ENCODE results near the gene PIP4P1.
A peak's percentile ranks its signal among the peaks of the same experiment; 100 is the strongest.

The PIP4P1 gene

DNA sequence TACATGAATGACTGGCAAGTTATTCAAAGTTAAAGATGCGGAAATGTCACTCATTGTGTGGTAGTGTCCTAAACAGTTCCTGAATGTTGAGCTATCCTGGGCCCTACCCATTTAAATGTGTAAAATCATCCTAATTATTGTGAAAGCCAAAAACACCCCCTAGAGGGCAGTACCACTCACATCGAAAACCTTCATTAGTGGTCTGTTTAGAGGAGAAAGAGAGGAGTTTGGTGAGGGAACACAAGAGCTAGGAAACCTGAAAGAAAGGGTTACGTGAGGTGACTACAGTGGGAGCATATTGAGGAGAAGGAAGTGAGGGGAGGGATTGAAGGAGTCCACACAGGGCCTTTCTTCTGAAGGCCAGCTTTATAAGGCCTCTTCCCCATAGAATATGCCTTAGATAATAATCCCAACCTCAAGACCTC is 45.4 kb downstream of the PIP4P1 start:
- H3K36me3 Mint-ChIP-seq (ENCODE audit: low read depth) = no peaks in the 10 kb centered on the region
- H3K4me1 Mint-ChIP-seq (ENCODE audit: low read depth) = peaks cover 39% of the 10 kb centered on the region
- H3K4me3 Mint-ChIP-seq = peak overlapping the region; percentile 0

DNA sequence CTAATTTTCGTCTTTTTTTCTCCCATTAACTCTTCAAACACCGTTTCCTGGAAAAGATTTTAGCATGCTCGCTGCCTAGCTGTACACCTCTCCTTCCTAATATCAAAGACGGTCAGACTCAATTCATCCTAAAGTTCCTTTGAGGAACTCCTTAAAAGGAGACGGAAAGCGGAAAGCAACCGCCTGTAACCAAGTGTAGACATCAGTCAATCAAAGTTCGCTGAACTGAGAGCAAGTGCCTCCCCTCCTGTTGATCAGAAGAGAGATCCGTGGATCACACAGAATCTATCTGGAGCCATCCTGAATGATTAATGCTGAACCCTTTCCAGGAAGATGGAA is 47.5 kb downstream of the PIP4P1 start:
- no peaks in the 10 kb centered on the region for H3K27me3 Mint-ChIP-seq
- H3K9me3 Mint-ChIP-seq = no peaks in the 10 kb centered on the region
- H3K27ac Mint-ChIP-seq = peak overlapping the region; percentile 97
- H3K36me3 Mint-ChIP-seq (ENCODE audit: low read depth) = peaks cover 5% of the 10 kb centered on the region
- peaks cover 48% of the 10 kb centered on the region for H3K4me1 Mint-ChIP-seq (ENCODE audit: low read depth)
- H3K4me3 Mint-ChIP-seq = peak overlapping the region; percentile 97

More for the DNA sequence above, 45.4 kb downstream of the PIP4P1 start:
- H3K27ac Mint-ChIP-seq = peak overlapping the region; percentile 62
- H3K27me3 Mint-ChIP-seq = no peaks in the 10 kb centered on the region
- no peaks in the 10 kb centered on the region for H3K9me3 Mint-ChIP-seq

DNA sequence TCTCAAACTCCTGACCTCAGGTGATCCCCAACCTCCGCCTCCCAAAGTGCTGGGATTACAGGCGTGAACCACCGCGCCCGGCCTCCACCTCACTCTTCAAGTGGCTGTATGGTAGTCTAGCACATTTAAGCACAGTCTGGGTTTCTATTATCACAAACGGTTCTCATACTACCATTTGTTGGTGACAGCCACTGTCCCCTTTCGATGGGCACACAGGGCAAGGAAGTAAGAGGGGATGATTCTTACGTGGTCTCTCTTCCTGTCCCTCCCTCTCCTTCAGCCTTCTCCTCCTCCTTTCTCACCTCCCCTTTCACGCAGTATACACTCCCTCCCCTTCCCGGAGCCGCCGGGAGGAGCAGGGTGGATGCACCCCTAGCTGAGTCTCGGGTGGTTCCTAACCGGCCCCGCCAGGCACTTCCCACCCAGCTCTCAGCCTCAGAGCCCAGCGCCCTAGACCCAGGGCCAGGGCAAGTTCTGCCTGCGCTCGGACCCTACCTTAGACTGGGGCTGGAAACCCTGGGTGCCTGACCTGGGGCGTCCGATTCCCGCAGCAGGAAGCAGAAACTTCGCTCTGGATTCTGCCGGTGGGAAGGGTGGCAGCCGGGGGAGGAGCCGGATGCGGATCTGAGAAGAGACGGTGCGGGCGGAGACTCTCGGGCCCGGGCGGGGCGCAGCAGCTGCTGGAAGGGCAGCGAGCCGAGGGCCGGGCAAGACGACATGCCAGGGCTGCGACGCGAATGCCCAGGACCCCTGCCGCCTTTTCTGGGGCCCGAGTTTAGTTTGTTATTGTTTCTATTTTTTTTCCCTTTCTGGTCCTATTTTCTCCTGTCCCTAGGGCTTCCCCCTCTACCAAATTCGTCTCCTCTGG is 48.1 kb downstream of the PIP4P1 start, which contains the start of gene TEP1:
TEP1 (minus strand) TSS at position 626 of the 868 bp plus-strand sequence. CDS start 5,062 bp downstream, outside the sequence.
- Mint-ChIP-seq H3K27ac (peak within 1 kb of the TSS; percentile 97), H3K9me3 (no peaks in the 10 kb centered on the region), H3K27me3 (no peaks in the 10 kb centered on the region), H3K36me3 (ENCODE audit: low read depth) (peaks cover 5% of the 10 kb centered on the region), H3K4me1 (ENCODE audit: low read depth) (peaks cover 48% of the 10 kb centered on the region), H3K4me3 (peak within 1 kb of the TSS; percentile 97)

DNA sequence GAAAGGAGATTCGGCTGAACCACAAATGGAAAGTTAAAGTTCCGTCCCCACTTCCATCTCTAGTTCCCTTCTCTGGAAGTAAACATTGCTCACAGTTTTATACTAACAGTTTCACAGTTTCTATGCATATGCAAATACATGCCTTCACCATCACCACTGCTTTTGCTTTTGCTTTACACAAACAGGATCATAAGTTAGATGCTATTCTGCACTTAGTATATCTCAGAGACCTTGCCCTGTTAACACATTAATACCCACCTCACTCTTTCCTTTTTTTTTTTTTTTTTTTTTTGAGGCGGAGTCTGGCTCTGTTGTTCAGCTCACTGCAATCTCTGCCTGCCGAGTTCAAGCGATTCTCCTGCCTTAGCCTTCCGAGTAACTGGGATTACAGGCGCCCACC is 48.8 kb downstream of the PIP4P1 start:
- Mint-ChIP-seq H3K4me3 (peak overlapping the region; percentile 97), H3K4me1 (ENCODE audit: low read depth) (peaks cover 48% of the 10 kb centered on the region), H3K27ac (peak overlapping the region; percentile 97), H3K27me3 (no peaks in the 10 kb centered on the region), H3K36me3 (ENCODE audit: low read depth) (peaks cover 5% of the 10 kb centered on the region), H3K9me3 (no peaks in the 10 kb centered on the region)

DNA sequence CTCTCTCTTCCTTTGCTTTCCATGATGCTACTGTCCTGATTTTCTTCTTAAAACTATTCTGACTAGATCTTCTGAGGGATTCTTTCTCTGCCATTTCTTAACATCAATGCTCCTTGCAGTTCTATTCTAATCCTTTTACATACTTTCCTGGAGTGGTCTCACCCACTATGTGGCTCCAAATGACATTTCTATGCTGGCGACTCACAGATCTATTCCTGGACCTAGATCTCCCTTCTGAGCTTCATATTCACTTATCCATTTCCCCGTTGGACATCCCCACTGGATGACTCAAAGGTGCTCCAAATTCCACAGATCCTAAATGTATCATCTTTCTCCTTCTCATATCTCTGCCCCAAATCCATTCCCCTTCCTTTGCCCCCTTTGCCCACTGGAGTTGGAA is 52.0 kb downstream of the PIP4P1 start:
- Mint-ChIP-seq H3K9me3 (no peaks in the 10 kb centered on the region), H3K27me3 (no peaks in the 10 kb centered on the region), H3K36me3 (ENCODE audit: low read depth) (peaks cover 34% of the 10 kb centered on the region), H3K27ac (peak overlapping the region; percentile 51), H3K4me3 (no peak overlapping the region), H3K4me1 (ENCODE audit: low read depth) (peaks cover 47% of the 10 kb centered on the region)
